VCaP (cell line): ENCODE results near the gene PRMT9.
A peak's percentile ranks its signal among the peaks of the same experiment; 100 is the strongest.

Experiments used
- H3K27ac ChIP-seq: fragments of 450-650 bp; 2 replicates; pipeline ENCODE4 v1.5.1; 2017
- CTCF ChIP-seq: fragments of 450-650 bp; conservative IDR thresholded peaks from 2 replicates; pipeline ENCODE4 v1.5.1; 2017; ENCODE audit warnings: mild to moderate bottlenecking, moderate library complexity

PRMT9 gene

GRCh38 chr4:147597561-147597960 is 86.4 kb downstream of the PRMT9 start:
- TF ChIP-seq CTCF, result no peak
- H3K27ac ChIP-seq, result peak overlapping the region; percentile 63

GRCh38 chr4:147596981-147597380 is 87.0 kb downstream of the PRMT9 start:
- no peak for TF ChIP-seq CTCF

GRCh38 chr4:147596377-147596776 is 87.6 kb downstream of the PRMT9 start:
- no peak; the same call in 1 of the 2 replicates for TF ChIP-seq CTCF
- H3K27ac ChIP-seq, result peak overlapping the region; percentile 63; the same call in 1 of the 2 replicates

More at GRCh38 chr4:147596981-147597380, 87.0 kb downstream of the PRMT9 start:
- peak overlapping the region; percentile 63 for H3K27ac ChIP-seq

GRCh38 chr4:147594578-147594977 is 89.4 kb downstream of the PRMT9 start:
- no peak for TF ChIP-seq CTCF
- no peak overlapping the region for H3K27ac ChIP-seq

GRCh38 chr4:147594107-147594506 is 89.9 kb downstream of the PRMT9 start:
- TF ChIP-seq CTCF, result no peak
- H3K27ac ChIP-seq, result no peak overlapping the region

- peak overlapping the region; percentile 7; the same call in 1 of the 2 replicates for H3K27ac ChIP-seq
- TF ChIP-seq CTCF, result no peak
These were observed 92.9 kb downstream of the PRMT9 start for GRCh38 chr4:147591106-147591505.

- no peak overlapping the region for H3K27ac ChIP-seq
- peak; percentile 88 for TF ChIP-seq CTCF
These were observed 93.6 kb downstream of the PRMT9 start for GRCh38 chr4:147590249-147590920.
